CD4-positive, alpha-beta T cell treated with Interleukin-12 subunit alpha and Interleukin-12 subunit beta, for 1 hour (primary cell): Measurements from ENCODE around the gene PRR12.
A peak's percentile ranks its signal among the peaks of the same experiment; 100 is the strongest.

Experiments
- DNase-seq: peaks from one replicate; pipeline ENCODE4 v3.0.0-alpha.2; 2020

PRR12 gene

DNA sequence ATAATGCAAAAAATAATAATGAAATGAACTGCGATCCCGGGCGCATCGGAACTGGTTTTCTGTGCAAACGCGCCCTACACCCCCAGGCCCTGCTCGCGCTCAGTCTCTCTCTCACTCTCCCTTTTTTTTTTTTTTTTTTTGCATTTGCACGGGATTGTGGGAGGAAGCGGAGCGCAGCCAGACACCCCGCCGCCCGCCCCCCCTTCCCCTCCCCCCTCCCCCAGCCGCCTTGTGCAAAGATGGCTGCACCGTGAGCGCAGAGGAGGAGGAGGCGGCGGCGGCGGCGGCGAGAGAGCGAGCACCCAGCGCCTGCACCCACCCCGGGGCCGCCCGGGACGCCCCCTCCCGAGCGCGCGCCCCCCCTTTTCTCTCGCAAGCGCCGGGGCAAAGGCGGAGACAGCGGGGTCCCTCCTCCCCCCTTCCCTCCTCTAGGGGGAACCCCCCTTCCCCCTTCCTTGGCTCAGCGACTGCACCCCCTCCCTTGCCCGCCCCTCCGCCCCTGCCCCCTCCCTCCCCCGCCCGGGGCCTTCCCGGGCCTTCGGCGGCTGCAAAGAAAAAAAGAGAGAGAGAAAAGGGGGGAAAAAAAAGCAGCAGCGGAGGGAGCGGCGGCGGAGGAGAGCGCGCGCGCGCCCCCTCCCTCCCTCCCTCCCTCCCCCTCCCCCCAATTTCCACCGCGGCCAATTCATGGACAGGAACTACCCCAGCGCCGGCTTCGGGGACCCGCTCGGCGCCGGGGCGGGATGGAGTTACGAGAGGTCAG, at the start of gene PRR12:
PRR12 (plus strand) TSS at position 212 of the 760 bp plus-strand sequence; CDS start at position 685, 473 bp downstream.
- peak; percentile 86 for DNase-seq

GRCh38 chr19:49541914-49542313, 49.1 kb upstream of the PRR12 start:
- DNase-seq = no peak

DNA sequence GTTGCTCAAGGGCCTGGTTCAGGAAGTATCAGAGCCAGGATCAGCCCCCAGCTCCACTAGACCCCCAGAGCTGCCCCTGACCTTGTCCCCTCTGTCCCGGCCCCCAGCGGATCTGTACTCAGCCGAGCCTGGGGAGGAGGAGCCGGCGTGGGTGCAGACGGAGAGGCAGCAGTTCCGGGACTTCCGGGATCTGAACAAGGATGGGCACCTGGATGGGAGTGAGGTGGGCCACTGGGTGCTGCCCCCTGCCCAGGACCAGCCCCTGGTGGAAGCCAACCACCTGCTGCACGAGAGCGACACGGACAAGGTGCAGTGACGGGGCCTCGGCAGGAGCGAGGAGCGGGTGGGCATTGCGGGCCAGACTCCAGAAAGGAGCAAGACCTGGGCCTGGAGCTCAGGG, 48.5 kb upstream of the PRR12 start:
- no peak for DNase-seq

DNA sequence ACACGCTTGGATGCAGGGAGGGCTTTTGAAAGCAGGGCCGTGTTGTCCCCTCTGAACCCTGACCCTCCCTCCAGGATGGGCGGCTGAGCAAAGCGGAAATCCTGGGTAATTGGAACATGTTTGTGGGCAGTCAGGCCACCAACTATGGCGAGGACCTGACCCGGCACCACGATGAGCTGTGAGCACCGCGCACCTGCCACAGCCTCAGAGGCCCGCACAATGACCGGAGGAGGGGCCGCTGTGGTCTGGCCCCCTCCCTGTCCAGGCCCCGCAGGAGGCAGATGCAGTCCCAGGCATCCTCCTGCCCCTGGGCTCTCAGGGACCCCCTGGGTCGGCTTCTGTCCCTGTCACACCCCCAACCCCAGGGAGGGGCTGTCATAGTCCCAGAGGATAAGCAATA, 48.0 kb upstream of the PRR12 start:
- DNase-seq = no peak

- DNase-seq = no peak
Measured at GRCh38 chr19:49544154-49544553, 46.8 kb upstream of the PRR12 start.

GRCh38 chr19:49546825-49547565, 44.0 kb upstream of the PRR12 start:
- DNase-seq = peak; percentile 85

- DNase-seq = no peak
Measured at GRCh38 chr19:49549045-49549444, 41.9 kb upstream of the PRR12 start.

DNA sequence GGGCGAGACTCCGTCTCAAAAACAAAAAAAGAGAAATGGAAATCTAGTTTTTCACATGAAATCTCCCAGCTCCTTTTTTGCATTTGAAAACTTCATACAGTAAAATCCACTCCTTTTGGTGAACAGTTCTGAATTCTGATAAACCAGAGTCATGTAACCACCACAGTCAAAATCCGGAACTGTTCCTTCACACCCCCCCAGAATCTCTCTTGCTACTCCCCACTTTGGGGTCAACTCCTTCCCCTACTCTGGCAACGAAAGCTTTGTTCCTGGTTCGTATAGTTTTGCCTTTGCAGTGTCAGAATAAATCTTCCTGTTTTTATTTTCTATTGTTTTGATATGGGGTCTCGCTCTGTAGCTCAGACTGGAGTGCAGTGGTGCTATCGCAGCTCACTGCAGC, 39.5 kb upstream of the PRR12 start:
- no peak for DNase-seq

DNA sequence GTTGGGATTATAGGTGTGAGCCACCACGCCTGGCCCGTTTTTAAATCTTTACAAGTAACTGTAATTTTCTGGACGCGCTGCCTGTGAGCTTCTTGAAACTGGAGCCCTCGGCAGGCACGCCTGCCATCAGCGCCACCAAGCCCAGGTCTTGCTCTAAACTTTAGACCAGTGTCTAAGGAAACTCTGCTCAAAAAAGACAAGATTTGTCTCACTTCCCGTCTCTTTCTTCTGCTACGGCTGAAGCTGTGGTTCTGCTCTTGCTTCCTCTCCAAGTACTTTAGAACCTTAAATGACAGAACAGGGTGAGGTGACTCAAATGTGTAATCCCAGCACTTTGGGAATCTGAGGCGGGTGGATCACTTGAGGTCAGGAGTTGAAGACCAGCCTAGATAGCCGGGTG, 38.2 kb upstream of the PRR12 start:
- peak; percentile 56 for DNase-seq

- no peak for DNase-seq
Measured at GRCh38 chr19:49553451-49554271, 37.3 kb upstream of the PRR12 start.

- DNase-seq = peak; percentile 62
Measured at GRCh38 chr19:49554701-49555181, 36.2 kb upstream of the PRR12 start.

GRCh38 chr19:49555600-49556411, 35.2 kb upstream of the PRR12 start:
- DNase-seq = peak; percentile 85

DNA sequence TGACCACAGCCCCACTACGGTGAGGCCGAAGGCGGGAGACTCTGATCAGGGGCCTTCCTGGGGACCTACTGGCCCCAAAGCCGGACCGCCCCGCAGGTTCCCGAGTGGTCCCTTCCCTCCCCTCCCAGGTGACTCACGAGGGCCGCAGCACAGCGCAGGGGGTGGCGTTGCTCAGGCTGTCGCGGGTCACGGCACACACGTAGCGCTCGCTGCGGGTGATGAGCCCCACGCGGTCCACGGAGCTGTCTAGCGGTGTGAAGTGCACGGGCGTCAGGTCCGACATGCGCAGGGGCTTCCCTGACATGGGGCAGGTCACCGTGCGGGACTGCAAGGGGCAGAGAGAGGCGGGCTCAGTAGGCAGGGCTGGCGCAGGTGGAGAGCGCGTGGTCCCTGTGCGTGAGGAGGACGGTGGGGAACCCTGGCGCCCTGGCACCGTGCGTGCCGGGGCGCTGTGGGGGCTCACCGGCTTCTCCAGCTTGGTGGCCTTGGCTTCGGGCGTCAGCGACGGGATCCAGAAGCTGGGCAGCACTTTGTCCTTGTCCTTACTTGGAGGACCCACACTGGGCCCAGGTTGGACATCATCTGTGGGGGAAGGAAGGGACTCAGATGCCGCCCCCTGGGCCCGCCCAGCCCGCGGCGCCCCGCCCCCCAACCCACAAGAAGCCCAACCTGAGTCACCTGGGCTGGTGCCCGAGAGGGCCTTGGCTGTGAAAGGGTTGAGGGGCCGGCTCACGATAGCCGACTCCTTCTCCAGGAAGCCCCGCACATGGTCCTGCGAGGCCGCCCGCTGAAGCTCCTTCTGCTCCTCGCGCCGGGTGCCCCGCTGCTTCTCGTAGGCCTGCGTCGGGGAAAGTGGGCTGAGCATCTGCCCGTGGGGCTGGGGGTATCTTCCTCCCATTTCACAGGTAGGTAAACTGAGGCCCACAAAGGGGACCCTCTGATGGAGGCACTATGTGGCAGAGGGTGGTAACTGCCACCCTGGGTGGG, 34.3 kb upstream of the PRR12 start:
- no peak for DNase-seq

DNA sequence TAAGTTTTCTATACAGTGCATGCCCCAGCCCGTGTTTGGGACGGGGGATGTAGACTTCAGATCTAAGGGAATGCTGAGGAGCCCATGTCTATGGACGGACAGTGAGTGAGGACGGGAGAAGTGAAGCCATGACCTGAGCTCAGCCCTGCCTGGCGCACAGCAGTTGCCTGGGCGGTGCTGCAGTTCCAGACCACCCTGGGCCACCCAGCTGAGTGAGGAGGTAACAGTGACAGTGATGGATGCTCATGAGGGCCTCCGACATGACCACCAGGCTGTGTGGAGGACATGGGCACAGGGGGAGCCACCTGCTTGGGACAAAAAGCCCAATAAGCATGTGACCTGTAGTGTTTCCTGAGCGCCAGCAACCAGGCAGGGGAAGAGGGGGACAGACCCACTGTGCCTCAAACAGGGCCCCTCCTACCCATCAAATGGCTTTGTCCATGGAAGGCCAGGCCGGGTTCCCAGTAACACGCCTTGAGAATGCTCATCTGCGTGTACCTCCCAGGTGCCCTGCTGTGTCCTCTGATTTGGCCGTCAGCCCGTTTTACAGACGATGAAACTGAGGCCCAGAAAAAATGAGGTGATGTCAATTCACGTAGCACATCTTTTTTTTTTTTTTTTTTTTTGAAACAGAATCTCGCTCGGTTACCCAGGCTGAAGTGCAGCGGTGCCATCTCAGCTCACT, 33.2 kb upstream of the PRR12 start:
- no peak for DNase-seq

DNA sequence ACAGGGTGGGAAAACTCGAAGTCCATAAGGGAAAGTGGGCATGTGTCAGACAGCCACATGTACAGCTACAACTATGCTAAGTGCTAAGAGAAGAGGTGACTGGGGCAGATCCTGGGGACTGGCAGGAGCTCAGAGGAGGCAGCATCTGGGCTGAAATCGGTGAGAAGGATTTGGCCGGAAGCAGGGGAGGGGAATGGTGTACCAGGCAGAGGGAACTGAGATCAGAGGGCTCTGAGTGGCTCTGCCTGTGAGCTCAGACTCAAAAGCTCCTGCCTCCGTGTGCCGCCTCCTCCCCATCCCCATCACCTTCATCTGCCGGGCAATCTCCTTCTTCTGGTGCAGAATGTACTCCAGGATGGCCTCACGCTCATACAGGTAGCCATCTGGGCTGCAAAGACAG, 32.4 kb upstream of the PRR12 start:
- no peak for DNase-seq

GRCh38 chr19:49559443-49559842, 31.5 kb upstream of the PRR12 start:
- DNase-seq = no peak

GRCh38 chr19:49559928-49560327, 31.1 kb upstream of the PRR12 start:
- DNase-seq = no peak

DNA sequence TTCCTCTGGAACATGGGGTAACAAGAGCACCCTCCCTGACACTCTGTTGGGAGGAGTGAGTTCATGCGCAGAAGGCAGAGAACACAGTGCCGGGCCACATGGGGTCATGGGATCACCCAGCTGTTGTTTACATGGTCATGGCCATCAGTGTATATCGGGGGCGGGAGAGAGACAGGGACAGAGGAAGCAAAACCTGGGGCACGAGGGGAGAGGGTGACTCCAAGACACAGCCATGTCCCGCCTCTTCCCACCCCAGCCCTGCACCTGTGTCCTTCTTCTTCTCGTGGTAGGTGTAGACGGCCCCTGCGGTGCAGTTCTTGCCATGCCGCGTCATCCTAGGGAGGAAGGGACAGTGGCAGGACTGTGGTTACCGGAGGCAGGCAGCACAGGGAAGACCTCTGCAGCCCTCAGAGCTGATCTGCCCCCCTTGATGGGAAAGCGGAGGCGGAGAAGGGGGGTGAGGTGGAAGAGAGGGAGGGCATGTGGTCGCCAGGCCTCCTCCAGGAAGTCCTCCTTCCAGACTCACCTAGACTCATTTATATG, 30.6 kb upstream of the PRR12 start:
- DNase-seq = no peak

GRCh38 chr19:49564616-49565045, 26.4 kb upstream of the PRR12 start:
- DNase-seq = no peak

DNA sequence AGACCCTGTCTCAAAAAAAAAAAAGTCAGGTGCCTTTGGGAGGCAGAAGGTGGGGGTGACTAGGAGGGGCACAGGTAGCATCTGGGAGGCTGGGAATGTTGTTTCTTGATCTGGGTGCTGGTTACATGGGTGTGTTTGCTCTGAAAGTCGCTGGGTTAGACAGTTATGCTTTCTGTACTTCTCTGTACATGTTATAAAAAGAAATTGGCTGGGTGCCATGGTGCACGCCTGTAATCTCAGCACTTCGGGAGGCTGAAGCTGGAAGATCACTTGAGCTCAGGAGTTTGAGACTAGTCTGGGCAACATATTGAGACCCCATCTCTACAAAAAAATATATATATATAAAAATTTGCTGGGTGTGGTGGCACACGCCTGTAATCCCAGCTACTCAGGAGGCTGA, 25.7 kb upstream of the PRR12 start:
- no peak for DNase-seq
